ENCODE measurements around the gene ZNF584.

Gene ZNF584

DNA sequence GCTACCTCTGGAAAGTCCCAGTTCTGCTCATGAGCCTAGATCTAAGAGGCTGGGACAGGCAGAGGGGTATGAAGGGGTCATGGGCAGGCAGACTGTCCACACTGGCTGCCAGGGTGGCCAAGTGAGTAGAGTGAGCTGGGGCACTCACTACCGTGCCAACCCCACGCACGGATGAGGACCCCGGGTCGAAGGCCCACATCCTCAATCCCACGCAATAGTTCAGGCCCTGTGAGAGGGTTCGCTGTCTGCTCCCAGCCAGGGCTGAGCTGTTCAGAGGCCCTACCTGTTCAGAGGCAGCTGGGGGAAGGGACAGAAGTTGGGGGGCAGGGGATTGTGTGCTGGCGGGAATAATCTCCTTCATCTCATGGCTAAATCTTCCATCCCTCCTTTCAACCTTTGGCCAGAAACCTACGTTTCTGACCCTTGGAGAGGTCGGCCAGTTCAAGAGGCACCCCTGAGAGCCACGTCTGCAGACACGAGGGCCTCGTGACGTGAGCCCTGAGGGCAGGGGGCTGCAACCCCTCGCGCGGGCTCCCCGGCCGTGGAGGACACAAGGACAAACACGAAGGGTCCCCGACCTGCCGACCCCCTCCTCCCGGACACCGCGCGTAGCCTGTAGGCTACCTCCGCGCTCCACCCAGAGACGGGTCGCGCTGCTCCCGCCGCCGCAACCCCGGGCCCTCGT is 22.4 kb upstream of the ZNF584 start:
- no peak for DNase-seq (ENCODE audit: low read depth)

DNA sequence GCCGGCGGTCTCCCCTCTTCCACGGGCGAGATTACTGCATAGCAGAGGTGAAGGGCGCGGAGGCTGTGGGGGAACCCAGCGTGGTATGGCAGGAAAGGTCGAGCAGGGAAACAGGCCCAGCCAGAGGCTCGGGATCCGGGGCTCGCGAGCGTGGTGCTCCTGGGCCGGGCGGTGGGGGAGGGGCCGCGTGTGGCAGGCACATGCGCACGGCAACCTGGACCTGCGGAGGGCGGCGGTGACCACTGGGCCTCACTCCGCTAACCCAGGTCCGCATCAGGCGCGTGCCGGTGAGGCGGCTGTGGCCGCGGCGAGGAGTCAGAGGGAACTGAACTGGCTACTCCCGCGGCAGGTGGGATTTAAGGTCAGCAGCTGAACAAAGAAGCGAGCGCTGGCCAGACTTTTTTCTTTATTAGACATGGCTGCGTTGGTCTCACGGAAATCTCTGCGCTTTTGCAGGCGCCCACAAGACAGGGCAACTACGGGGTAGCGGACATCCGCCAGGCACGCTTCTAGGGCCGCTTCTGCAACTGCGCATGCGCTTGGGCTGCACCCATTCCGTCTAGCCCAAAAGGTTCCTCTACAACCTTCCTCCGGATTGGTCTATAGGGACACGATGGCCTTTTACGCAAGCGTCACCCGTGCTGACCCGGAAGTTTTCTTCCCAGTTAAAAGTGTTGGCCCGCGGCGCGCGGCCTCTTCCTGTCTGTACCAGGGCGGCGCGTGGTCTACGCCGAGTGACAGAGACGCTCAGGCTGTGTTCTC is 21.7 kb upstream of the ZNF584 start, which contains the start of gene RPS5:
RPS5 (plus strand) TSS at position 694 of the 762 bp plus-strand sequence. CDS start 869 bp downstream, outside the sequence.
- peak; percentile 96 for DNase-seq (ENCODE audit: low read depth)

DNA sequence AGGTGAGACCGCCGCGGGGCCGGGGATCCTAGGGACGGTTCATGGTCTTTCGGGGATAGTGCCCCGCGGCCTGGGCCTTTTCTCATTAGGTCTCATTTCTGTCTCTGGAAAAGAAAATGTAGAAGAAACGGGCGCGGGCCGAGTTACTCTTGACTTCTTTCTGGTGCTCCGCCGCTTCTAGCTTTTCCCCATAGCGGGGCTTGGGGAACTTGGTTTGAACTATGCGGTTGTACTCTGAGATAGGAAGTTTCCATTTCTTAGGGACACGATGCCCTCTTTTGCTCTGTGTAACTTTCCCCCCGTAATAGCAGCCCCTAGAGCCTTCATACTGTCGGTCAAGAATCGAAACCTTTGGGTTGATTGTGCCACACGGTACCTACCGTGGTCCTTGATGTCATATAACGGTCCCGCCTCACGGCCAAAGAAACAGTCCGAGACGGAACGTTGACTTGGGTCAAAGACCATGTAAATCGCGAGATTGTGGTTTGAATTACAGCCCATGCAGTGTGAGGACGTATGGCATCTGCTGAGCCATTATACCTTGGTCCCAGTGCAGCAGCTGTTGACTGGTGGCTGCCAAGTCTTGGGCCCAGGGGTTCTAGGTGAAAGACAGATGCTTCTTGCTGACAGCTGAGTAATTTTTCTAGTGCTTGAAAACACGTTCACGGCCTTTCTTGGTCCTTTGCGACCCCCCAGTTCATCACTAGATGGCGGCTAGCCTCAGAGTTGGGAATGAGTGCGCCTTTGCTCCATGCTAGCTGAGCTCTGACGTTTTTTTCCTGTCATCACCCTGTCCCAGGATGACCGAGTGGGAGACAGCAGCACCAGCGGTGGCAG is 20.9 kb upstream of the ZNF584 start:
- DNase-seq (ENCODE audit: low read depth), result no peak

DNA sequence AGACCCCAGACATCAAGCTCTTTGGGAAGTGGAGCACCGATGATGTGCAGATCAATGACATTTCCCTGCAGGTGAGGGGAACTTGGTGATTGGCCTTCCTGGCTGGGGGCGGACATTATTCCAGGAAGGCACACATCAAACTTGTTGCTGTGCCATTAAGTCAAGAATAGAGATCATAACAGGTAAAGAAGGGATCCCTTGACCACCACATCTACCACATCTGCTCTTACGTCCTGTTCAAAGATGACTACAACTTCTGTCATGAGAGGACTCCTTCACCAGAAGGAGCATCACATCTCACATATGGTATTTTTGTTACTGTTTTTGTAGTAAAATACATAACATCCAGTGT is 20.3 kb upstream of the ZNF584 start:
- DNase-seq (ENCODE audit: low read depth), result no peak

DNA sequence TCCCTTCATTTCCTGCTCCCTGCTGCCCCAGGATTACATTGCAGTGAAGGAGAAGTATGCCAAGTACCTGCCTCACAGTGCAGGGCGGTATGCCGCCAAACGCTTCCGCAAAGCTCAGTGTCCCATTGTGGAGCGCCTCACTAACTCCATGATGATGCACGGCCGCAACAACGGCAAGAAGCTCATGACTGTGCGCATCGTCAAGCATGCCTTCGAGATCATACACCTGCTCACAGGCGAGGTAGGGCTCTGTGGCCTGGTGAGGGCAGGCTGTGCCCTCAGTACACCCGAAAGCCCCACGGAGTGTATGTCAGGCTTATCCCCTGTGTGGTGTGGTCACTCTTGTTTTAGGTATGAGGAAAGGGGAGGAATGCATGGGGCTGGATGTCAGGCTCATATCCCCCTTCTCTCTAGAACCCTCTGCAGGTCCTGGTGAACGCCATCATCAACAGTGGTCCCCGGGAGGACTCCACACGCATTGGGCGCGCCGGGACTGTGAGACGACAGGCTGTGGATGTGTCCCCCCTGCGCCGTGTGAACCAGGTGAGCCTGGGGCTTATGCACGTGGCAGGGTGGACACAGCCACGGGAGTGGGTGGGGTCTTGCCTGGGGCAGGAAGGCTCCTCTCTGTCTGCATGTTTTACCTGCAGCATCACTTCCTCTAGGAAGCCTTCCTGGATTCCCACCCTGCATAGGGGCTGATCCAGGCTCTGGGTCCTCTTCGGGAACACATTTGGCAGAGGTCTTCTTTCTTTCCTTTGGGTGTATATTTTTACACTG is 15.3 kb upstream of the ZNF584 start:
- no peak for DNase-seq (ENCODE audit: low read depth)

DNA sequence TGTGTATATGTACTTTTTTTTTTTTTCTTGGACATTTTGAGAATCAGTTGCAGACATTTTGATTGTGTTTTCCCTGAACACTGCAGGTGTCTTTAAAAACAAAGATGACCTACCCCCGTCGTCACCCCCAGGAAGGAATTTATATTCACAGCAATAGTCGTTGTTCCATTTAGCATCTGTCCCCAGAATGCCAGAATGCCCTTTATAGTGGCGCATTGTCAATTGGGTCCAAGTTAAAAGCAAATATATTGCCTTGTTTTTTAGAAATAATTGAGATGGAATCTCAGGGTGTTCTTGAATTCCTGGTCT is 14.8 kb upstream of the ZNF584 start:
- DNase-seq (ENCODE audit: low read depth), result no peak

DNA sequence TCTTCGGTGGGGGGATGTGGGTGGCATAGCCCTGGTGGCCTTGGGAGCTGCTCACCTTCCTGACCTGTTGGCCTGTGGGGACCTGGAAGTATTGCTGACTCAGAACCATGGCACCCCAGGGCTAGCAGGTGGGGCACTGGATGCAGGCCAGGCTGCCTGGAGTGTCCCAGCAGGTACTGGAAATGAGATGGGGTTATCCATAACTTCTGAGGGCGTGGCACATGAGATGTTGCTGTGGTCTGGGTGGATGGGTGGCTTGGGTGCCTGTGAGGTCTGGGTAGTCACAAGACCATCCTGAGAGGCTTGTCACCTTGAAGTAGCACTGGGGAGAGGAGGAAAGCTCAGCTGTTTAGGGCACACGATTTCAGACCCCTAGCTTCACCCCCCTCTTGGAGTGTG is 13.6 kb upstream of the ZNF584 start:
- no peak for DNase-seq (ENCODE audit: low read depth)

DNA sequence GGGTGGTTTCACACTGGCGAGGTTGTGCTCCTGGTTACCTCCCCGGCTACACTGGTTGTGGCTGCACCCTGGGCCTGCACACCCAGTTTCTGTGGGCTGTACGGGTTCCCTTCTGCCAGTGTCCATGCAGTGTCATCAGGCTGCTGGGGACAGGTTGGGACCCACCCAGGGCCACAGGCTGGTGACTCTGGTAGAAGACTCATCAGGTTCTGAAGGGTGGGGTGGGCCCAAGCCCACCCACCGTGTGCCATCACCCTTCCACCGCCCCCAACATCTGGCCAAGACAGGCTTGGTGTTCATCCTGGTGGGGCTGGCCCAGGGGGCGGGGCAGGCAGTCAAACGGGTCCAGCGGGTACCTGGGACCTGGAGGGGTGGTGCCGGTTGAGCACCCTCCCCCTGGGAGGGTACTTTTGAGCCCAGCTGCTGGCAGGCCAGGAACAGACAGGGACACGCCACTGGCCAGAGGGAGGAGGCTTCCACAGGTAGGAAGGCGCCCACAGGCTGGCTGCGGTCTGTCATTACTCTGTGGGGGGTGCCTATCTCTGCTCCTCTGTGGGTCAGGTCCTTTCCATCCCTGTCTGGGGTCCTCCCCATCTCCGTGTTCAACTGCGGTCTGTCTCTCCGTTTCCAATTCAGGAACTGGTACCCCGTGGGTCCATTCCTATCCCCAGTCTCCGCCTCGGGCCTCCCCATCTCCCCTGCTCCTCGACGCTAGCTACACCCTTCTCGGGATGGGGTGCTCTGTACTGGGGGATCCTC is 13.1 kb upstream of the ZNF584 start, which contains the start of gene RNF225:
RNF225 (plus strand) TSS at position 437 of the 759 bp plus-strand sequence. CDS start 434 bp downstream, outside the sequence.
- DNase-seq (ENCODE audit: low read depth), result no peak

DNA sequence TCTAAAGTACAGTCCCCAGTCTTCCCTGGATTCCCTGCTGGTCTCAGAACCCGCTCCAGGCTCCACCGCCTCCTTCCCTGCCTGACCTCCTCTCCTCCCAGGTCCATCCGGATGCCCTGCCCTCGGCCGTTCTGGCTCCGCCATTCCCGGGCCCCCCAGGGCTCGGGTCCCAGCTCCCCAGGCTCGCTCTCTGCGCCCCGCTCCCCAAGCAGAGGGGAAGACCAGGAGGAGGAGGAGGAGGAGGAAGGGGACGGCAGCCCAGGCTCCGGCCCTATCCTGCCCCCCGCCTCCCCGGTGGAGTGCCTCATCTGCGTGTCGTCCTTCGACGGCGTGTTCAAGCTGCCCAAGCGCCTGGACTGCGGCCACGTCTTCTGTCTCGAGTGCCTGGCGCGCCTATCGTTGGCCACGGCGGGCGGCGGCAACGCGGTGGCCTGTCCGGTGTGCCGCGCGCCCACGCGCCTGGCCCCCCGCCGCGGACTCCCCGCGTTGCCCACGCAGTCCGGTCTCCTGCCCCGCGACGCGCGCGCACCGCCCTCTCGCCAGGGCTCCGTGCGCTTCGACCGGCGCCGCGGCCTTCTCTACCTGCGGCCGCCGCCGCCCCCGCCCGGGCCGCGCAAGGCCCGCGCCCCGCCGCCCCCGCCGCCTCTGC is 12.3 kb upstream of the ZNF584 start:
- DNase-seq (ENCODE audit: low read depth), result no peak

DNA sequence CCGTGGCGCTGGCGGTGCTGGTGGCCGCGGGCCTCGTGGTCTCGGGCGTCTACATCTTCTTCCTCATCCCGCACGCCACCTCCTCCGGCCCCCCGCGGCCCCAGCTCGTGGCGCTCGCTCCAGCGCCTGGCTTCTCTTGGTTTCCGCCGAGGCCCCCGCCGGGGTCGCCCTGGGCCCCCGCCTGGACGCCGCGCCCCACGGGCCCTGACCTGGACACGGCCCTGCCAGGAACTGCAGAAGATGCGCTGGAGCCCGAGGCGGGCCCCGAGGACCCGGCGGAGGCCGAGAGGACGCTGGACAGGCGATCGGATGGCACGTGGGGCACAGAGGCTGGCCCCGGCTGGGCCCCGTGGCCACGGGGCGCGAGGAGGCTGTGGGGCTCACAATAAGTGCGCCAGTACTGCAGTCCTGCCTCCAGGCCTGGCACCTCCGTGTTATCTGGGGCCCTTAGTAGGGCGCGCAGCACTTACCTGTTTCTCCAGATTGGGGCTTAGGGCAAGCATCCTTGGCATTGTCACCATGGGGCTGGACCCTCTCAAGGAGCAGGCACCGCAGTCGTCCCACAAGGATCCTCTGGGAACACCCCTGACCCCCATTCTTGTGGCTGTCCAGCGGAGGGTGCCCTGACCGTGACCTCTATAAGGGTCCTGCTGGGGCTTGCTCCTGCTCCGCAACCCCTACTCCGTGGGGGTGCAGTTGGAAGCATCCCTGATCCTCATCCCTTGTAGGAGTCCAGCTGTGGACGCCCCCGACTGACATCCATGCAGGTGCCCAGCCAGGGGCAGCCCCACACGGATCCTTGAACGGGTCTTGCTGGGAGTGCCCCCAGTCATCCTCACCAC is 11.5 kb upstream of the ZNF584 start:
- no peak for DNase-seq (ENCODE audit: low read depth)

DNA sequence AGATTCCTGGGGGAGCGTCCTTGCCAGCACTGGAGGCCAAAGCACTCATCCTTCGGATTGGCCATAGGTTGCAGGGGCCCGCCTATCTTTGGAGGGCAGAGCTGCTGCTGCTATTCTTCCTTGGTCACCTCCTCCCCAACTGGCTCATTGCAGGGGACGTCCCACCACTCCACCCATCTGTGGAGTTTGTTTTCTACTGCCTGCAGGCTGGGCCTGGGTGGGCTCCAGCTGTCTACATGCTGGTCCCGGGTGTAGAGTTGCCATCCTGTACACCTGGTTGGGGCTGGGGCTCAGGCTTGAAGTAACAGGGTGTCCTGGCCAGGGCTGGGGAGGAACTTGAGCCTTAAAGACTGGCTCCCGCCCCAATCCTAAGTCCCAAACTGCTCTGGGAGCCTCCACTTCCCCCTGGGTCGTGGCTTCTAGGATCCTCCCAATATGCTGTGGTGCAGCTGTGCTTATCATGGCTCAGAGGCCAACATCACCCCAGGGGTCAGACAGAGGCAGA is 10.9 kb upstream of the ZNF584 start:
- no peak for DNase-seq (ENCODE audit: low read depth)

DNA sequence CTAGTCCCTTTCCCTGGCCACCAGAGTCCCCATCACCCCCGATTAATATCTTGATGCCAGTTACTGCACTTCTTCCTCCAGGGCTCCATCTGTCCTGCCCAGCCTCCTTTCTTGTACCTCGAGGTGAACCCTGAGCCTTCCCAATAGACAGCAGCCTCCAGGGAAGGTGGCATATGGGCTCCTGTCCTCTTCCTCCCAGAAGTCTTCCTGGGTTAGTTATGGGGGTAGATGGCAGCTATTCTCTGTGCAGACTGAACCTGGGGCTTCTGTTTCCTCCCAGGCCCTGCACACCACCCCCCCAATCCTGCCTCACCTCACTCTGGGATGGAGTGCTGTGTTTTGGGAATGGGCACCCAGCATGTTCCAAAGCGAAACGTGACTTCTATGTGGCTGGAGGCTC is 10.4 kb upstream of the ZNF584 start:
- DNase-seq (ENCODE audit: low read depth), result no peak

DNA sequence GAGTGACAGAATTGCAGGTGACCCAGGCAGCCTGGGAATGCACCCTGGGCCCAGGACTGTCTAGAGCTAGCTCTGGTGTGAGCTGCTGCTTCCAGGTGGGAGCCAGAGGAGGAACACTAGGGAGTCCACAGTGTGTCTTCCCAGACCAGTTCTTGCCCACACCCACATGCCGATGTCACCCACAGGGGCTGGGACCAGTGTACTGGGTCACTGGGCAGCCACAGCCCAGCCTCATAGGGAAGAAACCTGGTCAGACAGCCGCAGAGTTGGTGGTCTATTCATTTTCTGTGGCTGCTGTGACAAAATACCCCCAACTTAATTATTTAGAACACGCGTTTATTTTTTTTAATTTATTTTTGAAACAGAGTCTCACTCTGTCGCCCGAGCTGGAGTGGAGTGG is 9.9 kb upstream of the ZNF584 start:
- DNase-seq (ENCODE audit: low read depth), result no peak

DNA sequence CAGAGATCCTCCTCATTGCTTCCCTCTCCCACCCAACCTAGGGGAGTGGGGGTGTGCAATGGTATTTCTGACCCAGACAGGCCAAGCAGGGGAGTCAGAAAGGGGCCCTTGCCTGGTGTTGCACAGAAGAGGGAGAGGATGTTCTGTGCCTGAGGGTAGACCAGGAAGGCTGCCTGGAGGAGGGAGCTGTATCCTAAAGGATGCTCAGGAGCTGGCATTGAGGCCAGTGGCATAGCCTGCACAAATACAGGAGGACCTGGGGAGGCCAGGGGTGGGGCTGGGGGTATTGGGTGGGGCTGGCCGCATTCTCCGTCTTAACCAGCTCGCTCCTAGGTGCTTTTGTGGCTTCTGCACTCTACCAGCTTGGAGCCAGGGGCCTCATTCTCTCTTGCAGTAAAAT is 8.5 kb upstream of the ZNF584 start:
- DNase-seq (ENCODE audit: low read depth), result no peak

DNA sequence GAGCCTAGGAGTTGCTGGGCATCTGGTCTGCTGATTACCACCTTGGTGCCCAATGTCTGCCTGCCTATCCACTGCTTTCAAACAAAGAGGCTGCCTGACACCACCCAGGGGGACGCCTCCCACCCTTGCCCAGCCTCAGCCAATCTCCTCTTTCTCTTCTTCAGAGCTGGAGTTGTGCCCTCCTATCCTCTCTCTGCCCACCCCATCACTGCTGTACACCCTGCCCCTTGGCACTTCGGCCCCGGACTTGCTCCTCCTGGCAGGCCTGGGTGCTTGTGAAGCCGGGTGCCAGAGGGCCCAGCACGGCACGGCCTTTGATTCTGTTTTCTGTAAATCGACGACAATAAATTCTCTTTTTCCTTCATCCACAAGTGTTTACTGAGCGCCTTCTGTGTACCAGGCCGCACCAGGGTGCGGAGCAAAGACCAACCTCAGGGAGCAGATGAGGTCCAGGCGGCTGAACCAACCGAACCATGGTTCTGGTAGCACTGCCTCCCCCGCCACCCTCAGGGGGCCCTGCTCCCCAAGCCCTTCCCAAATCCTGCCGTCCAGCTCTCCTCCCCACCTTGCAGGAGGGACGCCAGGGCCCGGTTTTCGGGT is 8.0 kb upstream of the ZNF584 start:
- no peak for DNase-seq (ENCODE audit: low read depth)

DNA sequence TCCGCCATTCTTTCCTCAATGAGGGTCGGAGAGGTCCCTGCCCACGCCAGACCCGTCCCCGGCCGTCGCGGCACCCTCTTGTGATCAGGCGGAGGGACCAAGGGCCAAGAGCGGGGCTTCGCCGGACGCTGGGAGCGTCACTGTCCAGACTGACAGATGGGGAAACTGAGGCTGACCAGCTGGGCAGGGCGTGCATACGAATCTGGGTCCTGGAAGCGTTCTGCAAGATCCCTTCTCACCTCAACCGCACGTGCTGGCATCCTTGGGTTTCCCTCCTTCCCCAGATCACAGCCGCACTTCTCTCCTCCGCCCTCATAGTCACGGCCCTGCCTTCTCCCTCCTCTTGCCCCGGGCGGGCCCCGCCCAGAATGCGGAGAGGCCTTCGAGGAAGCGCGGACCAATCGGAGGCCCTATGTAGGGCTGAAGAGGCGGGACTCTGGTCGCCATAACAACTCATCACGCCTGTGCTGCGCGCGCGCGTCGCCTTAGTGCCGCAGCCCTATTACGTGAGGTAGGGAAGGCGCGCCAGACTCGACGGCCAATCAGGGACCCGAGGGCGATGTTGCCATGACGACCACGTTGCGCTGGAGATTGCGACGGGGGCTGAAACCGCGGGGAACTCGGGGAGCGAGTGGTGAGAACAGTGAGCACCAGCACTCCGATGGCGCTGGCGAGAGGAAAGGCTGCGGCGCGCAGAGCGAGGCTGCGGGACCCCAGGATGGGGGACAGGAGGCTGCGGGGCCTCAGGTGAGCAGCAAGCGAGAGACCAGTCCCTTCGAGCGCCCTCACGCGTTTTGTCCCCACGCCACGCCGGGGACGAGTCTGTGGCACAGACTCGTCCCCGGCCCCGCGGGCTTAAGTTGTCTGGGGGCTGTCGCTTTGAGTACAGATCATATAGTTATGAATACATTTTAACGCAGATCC is 7.3 kb upstream of the ZNF584 start:
- DNase-seq (ENCODE audit: low read depth), result peak; percentile 98

DNA sequence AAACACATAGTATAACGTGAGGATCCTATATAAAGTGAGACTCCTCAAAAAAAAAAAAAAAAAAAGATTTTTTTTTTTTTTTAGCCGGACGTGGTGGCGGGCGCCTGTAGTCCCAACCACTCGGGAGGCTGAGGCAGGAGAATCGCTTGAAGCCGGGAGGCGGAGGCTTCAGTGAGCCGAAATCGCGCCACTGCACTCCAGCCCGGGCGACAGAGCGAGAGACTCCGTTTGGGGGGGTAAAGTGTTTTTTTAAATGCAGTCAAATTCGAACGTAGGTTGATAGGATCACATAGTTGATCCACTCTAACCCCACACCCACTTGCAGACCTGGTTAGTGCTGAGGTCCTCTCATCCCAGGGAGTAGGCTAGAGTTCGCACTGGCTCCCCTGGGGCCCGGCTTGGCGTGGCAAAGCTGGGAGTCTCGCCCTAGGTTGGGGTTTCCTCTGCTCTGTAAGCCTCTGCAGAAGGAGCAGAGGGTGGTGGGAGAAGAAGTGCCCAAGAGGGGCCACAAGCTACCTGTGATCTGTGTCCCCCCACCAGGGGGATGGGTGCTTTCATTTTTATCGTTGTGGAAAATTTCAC is 6.5 kb upstream of the ZNF584 start:
- DNase-seq (ENCODE audit: low read depth), result no peak
